DMS53 (cell line): ENCODE data around the gene TXNDC15.
"Not testable (repeated sequence)": the region's sequence is repeated elsewhere in the genome, so short reads cannot be mapped to it uniquely, and the experiment has no call there.

ENCODE experiments used
- DNase-seq: peaks from one replicate; lab custom pipeline; 2025; lab: John Stamatoyannopoulos, UW

The TXNDC15 gene

DNA sequence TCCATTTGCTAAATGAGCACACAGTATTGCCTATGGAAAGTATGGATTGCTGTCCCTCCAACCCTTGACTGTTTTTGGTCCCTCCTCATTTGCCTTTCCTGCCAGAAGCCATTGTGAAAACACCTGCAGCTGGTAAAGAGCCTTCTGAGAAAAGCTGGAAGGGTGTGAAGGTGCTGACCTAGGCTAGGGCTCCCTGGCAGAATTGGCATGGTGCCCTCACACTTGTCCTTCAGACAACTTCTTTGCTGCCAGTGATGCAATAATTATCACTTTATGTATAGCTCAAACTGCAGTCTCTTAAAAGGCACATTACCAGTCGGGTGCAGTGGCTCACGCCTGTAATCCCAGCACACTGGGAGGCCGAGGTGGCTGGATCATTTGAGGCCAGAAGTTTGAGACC is 4.2 kb downstream of the TXNDC15 start:
- DNase-seq: no peak

DNA sequence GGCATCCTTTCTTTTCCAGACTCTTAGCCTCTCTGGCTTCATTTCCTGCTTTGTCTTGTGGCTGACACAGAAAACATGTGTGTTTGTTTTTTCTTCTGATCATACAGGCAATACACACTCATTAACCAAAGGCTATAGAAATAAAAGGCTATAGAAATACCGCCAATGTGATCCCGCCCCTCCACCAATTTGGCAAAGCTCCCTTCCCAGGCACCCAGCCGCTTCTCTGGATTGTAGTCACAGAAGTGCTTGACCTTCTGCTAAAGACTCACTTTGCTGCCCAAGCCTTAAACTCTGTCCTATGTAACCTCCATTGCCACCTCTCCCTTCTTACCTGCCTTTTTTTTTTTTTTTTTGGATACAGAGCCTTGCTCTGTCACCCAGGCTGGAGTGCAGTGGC is 5.3 kb downstream of the TXNDC15 start:
- DNase-seq: no peak

DNA sequence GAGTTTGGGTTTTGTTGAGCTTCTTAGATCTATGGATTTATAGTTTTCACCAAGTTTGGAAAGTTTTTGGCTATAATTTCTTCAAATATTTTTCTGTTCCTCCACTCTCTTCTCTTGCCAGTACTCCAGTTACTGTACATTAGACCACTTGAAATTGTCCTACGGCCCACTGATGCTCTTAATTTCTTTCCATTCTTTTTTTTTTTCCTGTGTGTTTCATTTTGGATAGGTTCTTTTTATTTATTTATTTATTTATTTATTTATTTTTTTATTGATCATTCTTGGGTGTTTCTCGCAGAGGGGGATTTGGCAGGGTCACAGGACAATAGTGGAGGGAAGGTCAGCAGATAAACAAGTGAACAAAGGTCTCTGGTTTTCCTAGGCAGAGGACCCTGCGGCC is 6.8 kb downstream of the TXNDC15 start:
- DNase-seq: not testable (repeated sequence)

DNA sequence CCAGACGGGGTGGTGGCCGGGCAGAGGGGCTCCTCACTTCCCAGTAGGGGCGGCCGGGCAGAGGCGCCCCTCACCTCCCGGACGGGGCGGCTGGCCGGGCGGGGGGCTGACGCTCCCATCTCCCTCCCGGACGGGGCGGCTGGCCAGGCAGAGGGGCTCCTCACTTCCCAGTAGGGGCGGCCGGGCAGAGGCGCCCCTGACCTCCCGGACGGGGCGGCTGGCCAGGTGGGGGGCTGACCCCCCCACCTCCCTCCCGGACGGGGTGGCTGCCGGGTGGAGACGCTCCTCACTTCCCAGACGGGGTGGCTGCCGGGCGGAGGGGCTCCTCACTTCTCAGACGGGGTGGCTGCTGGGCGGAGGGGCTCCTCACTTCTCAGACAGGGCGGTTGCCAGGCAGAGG is 7.5 kb downstream of the TXNDC15 start:
- not testable (repeated sequence) for DNase-seq

DNA sequence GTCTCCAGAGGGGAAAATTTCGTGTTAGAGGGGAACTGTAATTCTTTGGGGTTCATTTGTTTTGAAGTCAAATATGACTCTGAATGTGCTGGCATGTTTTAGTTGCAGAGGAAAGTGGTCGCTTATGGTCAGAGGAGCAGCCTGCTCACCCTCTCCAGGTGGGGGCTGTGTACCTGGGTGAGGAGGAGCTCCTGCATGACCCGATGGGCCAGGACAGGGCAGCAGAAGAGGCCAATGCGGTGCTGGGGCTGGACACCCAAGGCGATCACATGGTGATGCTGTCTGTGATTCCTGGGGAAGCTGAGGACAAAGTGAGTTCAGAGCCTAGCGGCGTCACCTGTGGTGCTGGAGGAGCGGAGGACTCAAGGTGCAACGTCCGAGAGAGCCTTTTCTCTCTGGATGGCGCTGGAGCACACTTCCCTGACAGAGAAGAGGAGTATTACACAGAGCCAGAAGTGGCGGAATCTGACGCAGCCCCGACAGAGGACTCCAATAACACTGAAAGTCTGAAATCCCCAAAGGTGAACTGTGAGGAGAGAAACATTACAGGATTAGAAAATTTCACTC is 13.5 kb downstream of the TXNDC15 start:
- no peak for DNase-seq

DNA sequence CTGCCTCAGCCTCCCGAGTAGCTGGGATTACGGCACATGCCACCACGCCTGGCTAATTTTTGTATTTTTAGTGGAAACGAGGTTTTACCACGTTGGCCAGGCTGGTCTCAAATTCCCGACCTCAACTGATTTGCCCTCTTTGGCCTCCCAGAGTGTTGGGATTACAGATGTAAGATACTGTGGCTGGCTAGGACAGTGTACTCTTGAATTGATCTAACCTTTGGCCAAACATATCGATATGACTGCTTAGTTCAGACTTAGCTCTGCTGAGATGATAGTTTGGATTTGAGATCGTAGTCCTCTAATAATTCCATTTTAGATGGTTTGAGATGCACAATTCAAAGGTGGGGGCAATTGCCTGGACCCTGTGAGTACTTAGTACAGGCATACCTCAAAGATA is 15.2 kb downstream of the TXNDC15 start:
- no peak for DNase-seq

DNA sequence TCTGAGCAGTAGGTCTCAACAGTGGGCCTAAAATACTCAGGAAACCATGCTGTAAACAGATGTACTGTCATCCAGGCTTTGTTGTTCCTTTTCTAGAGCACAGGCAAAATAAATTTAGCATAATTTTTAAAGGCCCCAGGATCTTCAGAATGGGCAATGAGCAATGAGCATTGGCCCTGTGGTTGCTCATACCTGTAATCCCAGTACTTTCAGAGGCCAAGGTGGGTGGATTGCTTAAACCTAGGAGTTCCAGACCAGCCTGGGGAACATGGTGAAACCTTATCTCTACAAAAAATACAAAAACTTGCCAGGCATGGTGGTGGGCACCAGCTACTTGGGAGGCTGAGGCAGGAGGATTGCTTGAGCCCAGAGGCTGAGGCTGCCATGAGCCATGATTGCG is 17.3 kb downstream of the TXNDC15 start:
- no peak for DNase-seq

DNA sequence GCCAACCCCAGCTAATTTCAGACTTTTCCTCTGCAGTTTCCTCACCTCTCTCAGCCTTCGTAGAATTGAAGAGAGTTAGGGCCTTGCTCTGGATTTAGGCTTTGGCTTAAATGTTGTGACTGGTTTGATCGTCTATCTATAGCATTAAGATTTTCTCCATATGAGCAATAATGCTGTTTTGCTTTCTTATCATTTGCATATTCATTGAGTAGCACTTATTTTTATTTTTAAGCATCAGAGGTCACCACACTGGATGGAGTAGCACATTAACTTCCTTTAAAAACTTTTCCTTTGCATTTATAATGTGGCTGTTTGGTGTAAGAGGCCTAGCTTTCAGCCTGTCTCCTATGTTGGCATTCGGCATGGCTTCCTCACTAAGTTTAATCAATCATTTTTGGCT is 18.1 kb downstream of the TXNDC15 start:
- DNase-seq: no peak

DNA sequence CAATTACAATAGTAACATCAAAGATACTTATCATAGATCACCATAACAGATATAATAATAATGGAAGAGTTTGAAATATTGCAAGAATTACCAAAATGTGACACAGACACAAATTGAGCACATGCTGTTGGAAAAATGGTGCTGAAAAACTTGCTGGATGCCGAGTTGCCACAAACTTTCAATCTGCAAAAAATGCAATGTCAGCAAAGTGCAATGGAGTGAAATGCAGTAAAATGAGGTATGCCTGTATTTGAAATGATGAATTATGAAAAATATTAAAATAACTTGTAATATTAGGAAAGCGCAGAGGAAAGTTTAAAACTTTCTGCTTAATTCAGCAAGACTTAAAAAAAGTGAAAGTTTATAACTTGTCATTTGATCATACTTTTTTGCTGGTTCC is 18.8 kb downstream of the TXNDC15 start:
- no peak for DNase-seq

DNA sequence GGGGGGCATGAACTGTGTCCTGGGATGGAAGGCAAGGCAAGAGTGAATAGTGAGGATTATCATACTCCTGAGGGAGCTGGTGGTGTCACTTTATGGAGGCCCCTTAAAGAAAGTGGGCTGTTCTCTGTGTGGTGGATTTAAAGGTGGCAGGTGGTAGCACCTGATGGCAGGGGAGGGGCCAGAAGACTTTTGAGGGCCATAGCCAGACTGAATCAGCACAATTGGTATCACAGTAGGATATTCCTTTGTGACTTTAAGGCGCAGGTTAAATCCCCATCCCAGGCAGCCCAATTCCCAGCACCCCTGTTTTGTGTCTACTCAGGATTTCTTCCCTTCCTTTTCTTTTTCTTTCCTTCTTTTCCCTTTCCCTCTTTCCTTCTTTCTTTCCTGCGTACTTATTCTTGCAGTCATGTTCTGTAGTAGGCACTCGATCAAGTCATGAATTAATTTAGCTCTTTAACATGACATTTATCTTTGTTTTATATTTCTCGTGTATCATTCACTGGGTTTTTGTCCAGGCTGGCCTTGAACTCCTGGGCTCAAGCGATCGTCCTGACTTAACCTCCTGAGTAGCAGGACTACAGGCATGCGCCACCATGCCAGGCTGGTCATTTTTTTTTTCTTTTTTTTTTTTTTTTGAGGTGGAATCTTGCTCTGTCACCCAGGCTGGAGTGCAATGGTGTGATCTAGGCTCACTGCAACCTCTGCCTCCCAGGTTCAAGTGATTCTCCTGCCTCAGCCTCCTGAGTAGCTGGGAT is 19.8 kb downstream of the TXNDC15 start:
- DNase-seq: no peak

DNA sequence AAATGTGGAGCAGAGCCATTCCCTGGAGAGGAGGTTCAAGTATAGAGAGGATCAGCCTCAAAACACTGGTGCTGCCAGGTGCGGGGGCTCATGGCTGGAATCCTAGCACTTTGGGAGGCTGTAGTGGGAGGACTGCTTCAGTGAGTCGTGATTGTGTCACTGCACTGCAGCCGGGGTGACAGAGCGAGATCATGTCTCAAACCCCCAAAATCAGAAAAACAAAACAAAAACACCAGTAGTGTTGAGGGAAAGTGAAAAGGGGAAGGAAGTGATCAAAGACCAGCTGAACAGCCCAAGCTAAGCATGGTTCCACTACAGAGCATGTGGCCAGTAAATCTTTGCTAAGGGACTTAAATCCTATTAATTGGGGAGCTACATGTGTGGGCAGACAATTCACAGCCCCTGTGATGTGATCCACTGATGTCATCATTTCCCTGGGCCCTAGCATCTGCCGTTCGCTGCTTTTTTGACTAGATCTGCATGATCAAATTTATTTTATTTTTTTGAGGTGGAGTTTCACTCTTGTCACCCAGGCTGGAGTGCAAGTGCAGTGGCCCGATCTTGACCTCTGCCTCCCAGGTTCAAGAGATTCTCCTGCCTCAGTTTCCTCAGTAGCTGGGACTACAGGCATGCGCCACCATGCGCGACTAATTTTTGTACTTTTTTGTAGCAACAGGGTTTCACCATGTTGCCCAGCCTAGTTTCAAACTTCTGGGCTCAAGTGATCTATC is 28.1 kb downstream of the TXNDC15 start:
- no peak for DNase-seq

DNA sequence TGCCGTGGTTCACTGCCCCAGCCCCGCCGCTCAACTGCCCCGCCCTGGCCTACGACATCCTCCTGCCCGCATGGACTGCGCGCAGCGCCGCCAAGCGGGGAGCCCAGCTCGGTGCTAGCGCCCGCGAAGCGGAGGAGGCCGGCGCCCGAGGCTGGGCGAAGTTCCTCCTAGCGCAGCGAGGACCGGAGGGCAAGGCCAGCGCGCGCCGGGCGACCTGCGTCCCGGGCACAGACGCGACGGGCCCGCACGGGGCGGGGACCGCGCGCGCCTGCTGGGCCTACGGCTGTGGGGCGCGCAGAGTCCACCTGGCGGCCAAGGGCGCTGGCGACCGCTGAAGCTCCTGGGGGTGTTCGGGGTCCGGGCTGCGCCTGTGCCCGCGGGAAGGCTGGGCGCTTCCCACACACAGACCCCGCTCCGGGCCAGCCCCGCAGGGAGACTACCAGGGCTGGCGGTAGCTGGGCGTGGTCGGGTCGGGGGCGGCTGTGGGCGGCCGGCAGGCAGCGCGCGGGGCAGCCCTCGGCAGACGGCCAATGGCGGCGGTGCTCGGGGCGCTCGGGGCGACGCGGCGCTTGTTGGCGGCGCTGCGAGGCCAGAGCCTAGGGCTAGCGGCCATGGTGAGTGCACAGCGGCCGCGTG is 30.6 kb downstream of the TXNDC15 start, which contains the start of gene PCBD2:
Gene PCBD2, plus strand, starts transcription at position 522 of the 636 bp plus-strand sequence. Its CDS starts 9 bp downstream, at position 531.
- peak; percentile 99 for DNase-seq

DNA sequence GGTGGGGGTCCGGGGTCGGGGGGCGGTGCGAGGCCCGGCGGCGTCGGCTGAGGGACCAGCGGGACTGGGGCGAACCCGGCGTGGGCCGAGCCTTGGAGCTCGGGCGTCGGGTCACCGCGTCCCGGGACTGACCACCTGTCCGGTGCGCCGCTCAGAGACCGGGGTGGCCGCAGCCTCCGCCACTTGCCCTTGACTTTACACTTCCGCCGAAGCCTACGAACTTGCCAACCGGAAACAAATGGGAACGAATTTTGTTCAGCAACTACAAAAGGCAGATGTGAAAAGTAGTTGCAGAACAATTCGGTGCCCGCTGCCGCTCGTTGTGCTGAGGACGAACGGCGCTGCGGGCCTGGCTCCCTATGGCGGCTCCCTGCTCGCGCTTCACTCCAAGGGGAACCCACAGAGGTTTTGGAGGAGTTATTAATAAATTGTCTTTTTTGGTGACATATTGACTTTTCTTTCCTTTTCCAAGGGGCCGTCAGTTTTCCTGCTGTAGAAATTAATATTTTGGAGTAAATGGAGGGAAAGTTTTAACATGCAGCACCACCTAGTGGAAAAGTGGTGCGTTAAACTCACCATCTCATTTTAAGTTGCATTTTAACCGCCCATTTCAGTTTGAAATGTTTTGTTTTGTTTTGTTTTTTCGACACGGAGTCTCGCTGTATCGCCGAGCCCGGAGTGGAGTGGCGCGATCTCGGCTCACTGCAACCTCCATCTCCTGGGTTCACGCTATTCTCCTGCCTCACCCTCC is 31.2 kb downstream of the TXNDC15 start:
- peak; percentile 88 for DNase-seq

DNA sequence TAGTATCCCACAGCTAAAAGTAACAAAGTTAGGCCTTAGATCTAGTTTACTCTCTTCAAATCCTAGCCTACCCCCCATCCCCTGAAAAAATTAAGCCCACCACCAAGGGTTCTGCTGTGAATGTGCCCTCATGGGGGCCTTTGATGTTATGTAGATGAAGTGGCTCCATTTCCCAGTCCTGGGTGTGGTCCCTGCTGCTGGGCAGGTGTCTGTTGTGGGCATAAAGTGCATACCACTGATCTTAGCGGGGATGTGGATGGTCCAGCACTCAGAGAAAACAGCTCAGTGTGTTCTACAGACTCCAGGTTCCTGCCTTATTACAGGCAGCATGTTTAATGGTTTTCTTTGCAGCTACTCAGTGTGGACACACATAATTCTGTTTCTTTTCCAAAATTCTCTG is 32.6 kb downstream of the TXNDC15 start:
- no peak for DNase-seq

DNA sequence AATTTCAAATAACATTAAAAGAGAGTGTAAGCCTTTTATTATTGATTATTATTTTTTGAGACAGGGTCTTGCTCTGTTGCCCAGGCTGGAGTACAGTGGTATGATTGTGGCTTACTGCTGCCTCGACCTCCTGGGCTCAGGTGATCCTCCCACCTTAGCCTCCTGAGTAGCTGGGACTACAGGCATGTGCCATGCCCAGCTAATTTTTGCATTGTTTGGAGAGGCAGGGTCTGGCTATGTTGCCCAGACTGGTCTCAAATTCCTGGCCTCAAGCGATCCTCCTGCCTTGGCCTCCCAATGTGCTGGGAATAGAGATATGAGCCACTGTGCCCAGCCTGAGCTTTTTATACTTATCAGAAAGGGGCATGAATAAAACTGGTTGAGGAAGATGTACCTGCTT is 36.6 kb downstream of the TXNDC15 start:
- DNase-seq: not testable (repeated sequence)

DNA sequence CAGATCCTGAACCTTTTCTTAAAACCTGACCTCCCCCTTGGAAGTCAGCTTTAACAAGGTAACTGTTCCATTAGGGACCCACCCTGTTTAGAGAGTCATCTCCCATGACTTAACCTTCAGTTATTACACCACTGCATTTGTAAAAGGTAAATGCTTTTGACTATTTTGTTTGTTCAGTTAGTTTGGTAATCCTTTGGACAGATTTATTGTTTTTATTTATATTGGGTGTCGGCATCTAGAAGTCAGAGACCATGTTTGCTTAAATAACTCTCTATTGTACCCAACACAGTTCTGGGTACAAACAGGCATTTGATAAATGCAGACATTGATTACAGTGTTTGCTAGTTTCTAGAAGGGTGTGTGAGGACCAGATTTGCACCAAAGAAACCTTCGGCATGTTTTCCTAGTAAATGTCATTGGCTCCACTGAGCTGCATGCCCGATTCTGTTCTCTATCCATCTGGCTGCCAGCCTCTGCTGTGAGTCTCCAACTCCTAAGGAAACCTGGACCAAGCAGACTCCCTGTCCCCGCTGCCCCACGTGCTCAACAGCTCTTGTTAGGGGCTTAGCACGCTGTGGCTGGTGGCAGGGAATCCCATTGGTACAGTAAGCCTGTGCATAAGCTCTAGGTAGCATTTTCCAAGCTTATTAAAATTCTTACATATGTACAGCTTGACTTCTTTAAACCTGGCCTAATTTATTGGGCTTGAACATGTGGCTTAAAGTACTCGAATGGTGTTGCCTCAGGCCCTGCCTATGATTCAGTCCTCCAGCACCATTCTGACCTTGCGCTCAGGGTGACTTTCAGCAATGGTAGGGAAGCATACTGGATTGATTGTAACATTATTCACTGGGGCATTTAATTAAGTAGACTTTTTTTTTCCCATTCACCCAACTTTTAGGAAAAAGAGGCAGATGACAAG is 37.4 kb downstream of the TXNDC15 start:
- DNase-seq: no peak

DNA sequence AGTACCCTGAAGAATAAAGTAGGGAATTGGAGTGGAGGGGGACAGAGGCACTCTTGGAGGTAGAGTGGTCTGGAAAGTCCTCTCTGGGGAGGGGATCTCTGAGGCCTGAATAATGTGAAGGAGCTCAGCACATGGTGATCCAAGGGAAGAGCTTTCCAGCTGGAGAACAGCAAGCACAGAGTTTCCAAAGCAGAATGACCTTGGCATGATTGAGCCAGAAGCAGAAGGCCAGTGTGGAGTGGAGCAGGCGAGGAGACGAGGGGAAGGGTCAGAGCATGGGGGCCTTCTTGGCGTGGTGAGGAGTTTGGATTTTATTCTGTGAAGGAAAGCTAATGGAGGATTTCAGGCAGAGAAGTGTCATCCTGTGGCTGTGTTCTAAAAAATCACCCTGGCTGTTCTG is 39.1 kb downstream of the TXNDC15 start:
- DNase-seq: no peak

DNA sequence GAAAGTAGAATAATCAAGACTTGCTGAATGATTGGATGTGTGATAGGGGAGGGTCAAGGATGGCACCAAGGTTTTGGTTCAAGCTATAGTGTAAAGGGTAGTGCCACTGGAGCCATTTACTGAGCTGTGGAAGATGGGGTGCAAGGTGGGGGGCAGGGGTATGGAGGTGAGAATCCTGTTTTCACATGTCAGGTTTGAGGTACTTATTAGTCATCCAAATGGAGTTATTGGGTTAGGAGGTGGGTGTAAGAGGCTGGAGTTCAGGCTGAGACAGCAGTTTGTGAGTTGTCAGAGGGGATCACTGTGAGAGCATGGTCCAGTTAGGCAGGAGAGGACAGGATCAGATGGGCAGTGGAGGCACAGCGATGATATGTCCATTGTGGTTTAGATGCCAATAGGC is 39.6 kb downstream of the TXNDC15 start:
- DNase-seq: no peak

DNA sequence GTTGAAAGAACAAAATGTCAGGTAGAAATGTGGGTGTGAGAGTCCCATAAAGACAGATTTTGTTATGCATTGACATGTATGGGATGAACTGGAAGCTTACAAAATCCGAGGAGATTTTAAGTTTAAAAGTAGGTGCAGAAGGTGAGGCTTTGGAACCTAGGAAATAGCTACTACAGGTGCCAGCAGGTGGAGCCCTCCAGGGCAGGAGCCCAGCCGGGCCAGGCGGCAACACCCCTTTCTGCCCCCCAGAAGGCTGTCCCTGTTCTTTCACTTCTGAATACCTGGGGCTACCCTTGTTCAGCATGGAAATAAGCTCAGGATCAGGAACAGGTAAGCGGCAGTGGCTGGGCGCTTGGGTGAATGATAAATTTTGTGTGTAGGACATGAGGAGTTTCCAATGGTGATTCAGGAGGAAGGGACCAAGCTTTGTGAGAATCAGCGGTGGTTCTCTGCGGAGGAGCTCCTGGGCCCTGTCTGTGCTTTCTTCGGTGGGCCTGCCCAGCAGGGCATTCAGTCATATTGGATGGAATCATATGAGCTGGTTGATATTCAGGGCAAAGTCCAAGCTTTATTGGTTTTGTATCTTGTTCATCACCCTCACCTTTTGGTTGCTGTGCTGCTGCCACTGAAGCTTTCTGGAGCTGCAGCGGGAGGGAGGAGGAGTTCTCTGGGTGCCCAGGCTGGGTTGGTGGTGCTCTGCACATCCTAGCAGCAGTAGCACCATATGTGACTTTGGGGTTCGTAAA is 43.1 kb downstream of the TXNDC15 start:
- peak; percentile 29 for DNase-seq

DNA sequence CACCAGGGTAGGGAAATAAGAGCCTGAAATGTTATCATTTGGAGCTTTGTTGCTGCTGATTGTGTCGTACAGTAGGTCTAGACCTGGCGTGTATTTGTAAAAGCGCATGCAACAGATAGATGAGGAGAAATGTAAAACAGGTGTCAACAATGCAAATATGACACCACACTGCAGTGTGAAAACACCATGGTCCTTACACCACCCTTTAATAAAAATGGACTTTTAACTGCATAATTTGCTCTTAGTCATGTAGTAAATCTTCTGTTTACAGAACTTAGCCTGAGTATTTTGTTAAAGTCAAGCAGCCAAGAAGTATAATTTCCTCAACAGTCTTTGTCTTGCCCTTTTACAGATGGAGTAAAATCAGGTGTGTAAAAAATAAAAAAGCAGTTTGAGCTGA is 44.7 kb downstream of the TXNDC15 start:
- DNase-seq: no peak
